SK-N-SH (cell line): Measurements from ENCODE around the gene ABHD13. TPM values are rescaled to one million over a fixed set of nuclear protein-coding genes. Genes with fewer than 3 reads are reported as not detected.

Experiments
- CTCF ChIA-PET: fragments of 300-600, 350-600 bp; formaldehyde crosslinking; extraction: SDS; loops from one replicate; lab custom pipeline; 2021; lab: Yijun Ruan, JAX
- POLR2A ChIA-PET: fragments of 350-600 bp; sonication (Branson Sonifier 250); formaldehyde crosslinking; extraction: SDS; loops from one replicate; lab custom pipeline; 2020; ENCODE audit warnings: antibody characterized with exemption, inconsistent platforms; lab: Yijun Ruan, JAX
- DNase-seq: peaks from one replicate; pipeline ENCODE4 v3.0.0; 2012
- H2AFZ ChIP-seq: fragments of 200-600 bp; sonication (generic); 2 replicates; pipeline ENCODE4 v1.8.1; 2016; ENCODE audit warnings: antibody characterized with exemption, mild to moderate bottlenecking, low read depth
- H3F3A ChIP-seq: fragments of 200-600 bp; sonication (generic); replicated peaks from 2 replicates; pipeline ENCODE3; 2016; ENCODE audit warnings: antibody characterized with exemption, mild to moderate bottlenecking; ENCODE audit not compliant: insufficient read depth
- H3K27ac ChIP-seq, 2 experiments: fragments of 200-500 bp in 1 of 2; fragments of 200-600 bp in 1 of 2; sonication (Bioruptor generic) in 1 of 2; sonication (generic), shearing (Covaris generic) in 1 of 2; 2 replicates each; pipeline versions ENCODE4 v1.5.1 to v1.6.1; 2014 to 2016; ENCODE audit warnings: low read depth in 2 of 2, inconsistent platforms in 1 of 2, low read length in 1 of 2, mild to moderate bottlenecking in 1 of 2, mixed read lengths in 1 of 2
- H3K27me3 ChIP-seq: fragments of 200-600 bp; sonication (generic), shearing (Covaris generic); 2 replicates; pipeline ENCODE4 v1.6.1; 2016; ENCODE audit warnings: mixed run types; ENCODE audit not compliant: insufficient read depth
- H3K36me3 ChIP-seq, 2 experiments: fragments of 200-500 bp in 1 of 2; fragments of 200-600 bp in 1 of 2; sonication (Bioruptor generic) in 1 of 2; sonication (generic) in 1 of 2; replicated peaks in 1 of 2; 2 replicates each; pipeline versions ENCODE3 to v1.5.1; 2014 to 2016; ENCODE audit warnings: low read length in 1 of 2, mild to moderate bottlenecking in 1 of 2; ENCODE audit not compliant: insufficient read depth in 2 of 2, control insufficient read depth in 1 of 2
- H3K4me1 ChIP-seq, 2 experiments: fragments of 200-500 bp in 1 of 2; fragments of 200-600 bp in 1 of 2; sonication (Bioruptor generic) in 1 of 2; sonication (generic), shearing (Covaris generic) in 1 of 2; 2 replicates each; pipeline versions ENCODE4 v1.5.1 to v1.6.1; 2014 to 2016; ENCODE audit warnings: low read depth in 1 of 2, low read length in 1 of 2, mixed run types in 1 of 2; ENCODE audit not compliant: insufficient read depth in 2 of 2, control insufficient read depth in 1 of 2
- H3K4me2 ChIP-seq: fragments of 200-600 bp; sonication (generic), shearing (Covaris generic); 2 replicates; pipeline ENCODE4 v1.6.1; 2017; ENCODE audit warnings: mixed run types
- H3K4me3 ChIP-seq, 2 experiments: fragments of 200-500 bp in 1 of 2; fragments of 200-600 bp in 1 of 2; sonication (Bioruptor generic) in 1 of 2; sonication (generic), shearing (Covaris generic) in 1 of 2; 2 replicates each; pipeline versions ENCODE4 v1.5.1 to v1.8.1; 2014 to 2016; ENCODE audit warnings: low read depth in 2 of 2, inconsistent platforms in 1 of 2, low read length in 1 of 2, mild to moderate bottlenecking in 1 of 2, mixed read lengths in 1 of 2, moderate library complexity in 1 of 2
- H3K79me2 ChIP-seq: fragments of 200-600 bp; sonication (generic); 2 replicates; pipeline ENCODE4 v1.8.1; 2017; ENCODE audit warnings: mild to moderate bottlenecking; ENCODE audit not compliant: insufficient read depth
- H3K9ac ChIP-seq: fragments of 200-600 bp; sonication (generic); 2 replicates; pipeline ENCODE4 v1.6.1; 2017; ENCODE audit warnings: mixed run types
- H3K9me2 ChIP-seq: fragments of 200-600 bp; sonication (generic); 2 replicates; pipeline ENCODE4 v1.6.1; 2017; ENCODE audit warnings: mixed run types
- H3K9me3 ChIP-seq: fragments of 200-600 bp; sonication (generic); 2 replicates; pipeline ENCODE4 v1.6.1; 2017; ENCODE audit warnings: mixed run types, mild to moderate bottlenecking, moderate library complexity
- H4K20me1 ChIP-seq: fragments of 200-600 bp; sonication (generic); 2 replicates; pipeline ENCODE4 v1.6.1; 2017; ENCODE audit warnings: mild to moderate bottlenecking, mixed run types; ENCODE audit not compliant: insufficient read depth
- EZH2phosphoT487 ChIP-seq: fragments of 200-600 bp; sonication (generic); IDR thresholded peaks from 2 replicates; pipeline ENCODE4 v1.6.1; 2017; ENCODE audit warnings: low read depth, mixed run types, mild to moderate bottlenecking, antibody characterized with exemption, moderate library complexity, borderline replicate concordance
- FOSL2 ChIP-seq: IDR thresholded peaks from 2 replicates; pipeline ENCODE4 v1.4.0; 2012; ENCODE audit warnings: low read depth, mild to moderate bottlenecking, moderate library complexity, borderline replicate concordance
- FOXM1 ChIP-seq: IDR thresholded peaks from 2 replicates; pipeline ENCODE4 v1.4.0; 2012; ENCODE audit warnings: low read depth, mild to moderate bottlenecking
- GABPA ChIP-seq: IDR thresholded peaks from 2 replicates; pipeline ENCODE4 v1.4.0; 2012; ENCODE audit warnings: low read depth, mild to moderate bottlenecking
- MEF2A ChIP-seq: IDR thresholded peaks from 2 replicates; pipeline ENCODE4 v1.4.0; 2012; ENCODE audit warnings: low read depth, borderline replicate concordance
- NRF1 ChIP-seq: IDR thresholded peaks from 2 replicates; pipeline ENCODE4 v1.6.1; 2012; ENCODE audit warnings: low read depth, mild to moderate bottlenecking, low read length
- POLR2AphosphoS5 ChIP-seq: IDR thresholded peaks from 2 replicates; pipeline ENCODE4 v1.6.1; 2012; ENCODE audit warnings: low read depth, low read length
- RCOR1 ChIP-seq: fragments of 150-350 bp; IDR thresholded peaks from 2 replicates; pipeline ENCODE4 v1.6.1; 2017; ENCODE audit warnings: antibody characterized with exemption, low read length
- RFX5 ChIP-seq: IDR thresholded peaks from 2 replicates; pipeline ENCODE4 v1.6.1; 2012; ENCODE audit warnings: mild to moderate bottlenecking, improper control_type of control experiment, low read length
- RXRA ChIP-seq: IDR thresholded peaks from 2 replicates; pipeline ENCODE4 v1.4.0; 2012; ENCODE audit warnings: low read depth, mild to moderate bottlenecking, borderline replicate concordance
- SIN3A ChIP-seq: IDR thresholded peaks from 2 replicates; pipeline ENCODE4 v1.6.1; 2012; ENCODE audit warnings: low read depth, mild to moderate bottlenecking, low read length, moderate library complexity, borderline replicate concordance
- SMC3 ChIP-seq: IDR thresholded peaks from 2 replicates; pipeline ENCODE4 v1.6.1; 2012; ENCODE audit warnings: low read depth, low read length, improper control_type of control experiment
- TAF1 ChIP-seq: IDR thresholded peaks from 2 replicates; pipeline ENCODE4 v1.6.1; 2012; ENCODE audit warnings: low read depth, mild to moderate bottlenecking, low read length, moderate library complexity, borderline replicate concordance
- TCF12 ChIP-seq: IDR thresholded peaks from 2 replicates; pipeline ENCODE4 v1.4.0; 2012
- TEAD4 ChIP-seq: IDR thresholded peaks from 2 replicates; pipeline ENCODE4 v1.4.0; 2012; ENCODE audit warnings: mild to moderate bottlenecking, borderline replicate concordance; ENCODE audit not compliant: insufficient read depth
- WGBS: methylation state at CpG from one replicate; pipeline ENCODE4 v1.1.6; 2017; ENCODE audit warnings: low lambda C conversion rate; 5-methylcytosine and 5-hydroxymethylcytosine counted together
- polyA plus RNA-seq, 3 experiments: library from polyadenylated mRNA; depleted of rRNA; stranded (reverse); fragments of >200 nt; gene quantifications; 2 replicates each; pipeline ENCODE4 v1.2.3, GENCODE V29; 2012
- TF ChIP-seq, protein P1 (sequence below): IDR thresholded peaks from 2 replicates; pipeline ENCODE4; 2012
- TF ChIP-seq, protein P2 (sequence below): fragments of 200-600 bp; sonication (generic); IDR thresholded peaks from 2 replicates; pipeline ENCODE4 v1.6.1; 2017; ENCODE audit warnings: antibody characterized with exemption, mild to moderate bottlenecking, moderate library complexity
- TF ChIP-seq, protein P3 (sequence below): IDR thresholded peaks from 2 replicates; pipeline ENCODE4 v1.4.0; 2012; ENCODE audit warnings: low read depth, borderline replicate concordance
- TF ChIP-seq, protein P4 (sequence below): IDR thresholded peaks from 2 replicates; pipeline ENCODE4 v1.4.0; 2012; ENCODE audit warnings: low read depth
- TF ChIP-seq, protein P5 (sequence below): fragments of 150-350 bp; IDR thresholded peaks from 2 replicates; pipeline ENCODE4 v1.6.1; 2017; ENCODE audit warnings: antibody characterized with exemption, low read length, low read depth, borderline replicate concordance

Gene ABHD13
- polyA plus RNA-seq, 1 of the 3 experiments (the other 2 are of a cell fraction) = 2.9 TPM

DNA sequence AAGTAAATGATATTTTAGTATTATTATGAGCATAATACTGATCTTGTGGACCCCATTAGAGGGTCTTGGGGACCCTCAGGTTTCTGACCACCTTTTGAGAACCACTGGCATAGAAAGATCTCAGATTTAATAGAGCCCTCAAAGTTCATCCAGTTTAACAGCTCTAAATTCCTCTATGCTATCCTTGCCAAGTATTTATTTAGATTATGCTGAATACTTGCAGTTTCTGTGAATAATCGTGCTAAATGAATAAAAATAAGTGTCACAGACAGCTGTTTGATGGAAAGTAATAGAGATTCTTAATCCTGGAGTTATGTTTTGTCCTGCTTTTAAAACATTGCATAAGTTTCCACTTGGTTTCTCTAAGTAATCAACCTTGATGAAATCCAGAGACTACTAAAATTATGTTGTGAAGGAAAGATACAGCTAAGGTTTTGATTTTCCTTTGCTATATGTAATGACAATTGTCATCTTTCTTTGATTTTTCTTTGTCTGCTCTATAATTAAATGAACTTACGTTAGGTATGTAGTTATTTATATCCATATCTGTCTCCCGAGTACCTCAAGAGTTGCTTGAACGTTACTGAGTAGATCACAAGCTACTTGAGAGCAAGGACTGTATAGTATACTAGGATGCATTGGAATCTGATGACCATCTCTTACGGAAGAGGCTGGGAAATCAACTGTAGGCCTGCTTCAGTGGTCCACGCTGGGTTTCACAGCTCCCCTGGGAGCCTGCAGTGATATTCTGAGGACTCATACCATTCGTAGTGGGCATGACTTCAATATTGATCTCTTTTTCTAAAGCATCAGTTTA lies 5.7 kb downstream of the ABHD13 start (continued):
- no peak for TF ChIP-seq SIN3A
- TF ChIP-seq SMC3 = no peak
- TF ChIP-seq RFX5 = no peak

DNA sequence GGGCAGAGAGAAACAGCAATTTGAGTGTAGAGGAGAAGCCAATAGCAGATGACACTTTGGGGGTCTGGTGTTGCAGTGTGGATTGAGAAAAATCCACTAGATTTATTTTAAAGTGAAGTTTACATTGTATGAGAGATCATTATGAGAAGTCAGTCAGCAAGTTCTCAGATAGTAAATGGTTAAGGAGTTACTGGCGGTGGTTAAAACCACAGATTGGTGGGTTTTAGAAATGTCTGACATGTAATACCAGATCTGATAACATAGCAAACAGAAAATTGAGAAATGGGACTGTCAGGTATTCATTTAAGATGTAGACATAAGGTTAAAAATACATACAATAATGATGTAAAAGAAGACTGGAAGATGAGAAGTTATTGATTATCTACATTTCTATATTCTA lies 7.2 kb downstream of the ABHD13 start:
- no peak overlapping the region for H3K9ac ChIP-seq
- peaks cover 6 to 13% of the 10 kb centered on the region in 2 experiments for H3K36me3 ChIP-seq
- H3K9me2 ChIP-seq = no peaks in the 10 kb centered on the region
- ChIA-PET POLR2A (interaction anchor here (1.0 kb wide), 1 partner anchor 10 kb away, joined by 4 read pairs; the partner anchor contains the start of gene LIG4), CTCF (interaction anchor here (0.8 to 1.2 kb wide), 2 partner anchors 10 to 670 kb away, joined by 3 to 7 read pairs; partner anchors contain the start of gene LIG4)
- peaks cover 80% of the 10 kb centered on the region for H3K79me2 ChIP-seq
- H2AFZ ChIP-seq = no peak overlapping the region
- TF ChIP-seq MEF2A (no peak), FOSL2 (no peak), RXRA (no peak), POLR2AphosphoS5 (no peak), SMC3 (no peak), TEAD4 (no peak), TCF12 (no peak), RCOR1 (no peak), NRF1 (no peak), FOXM1 (no peak), RFX5 (no peak), GABPA (no peak), TAF1 (no peak), EZH2phosphoT487 (no peak)
- TF ChIP-seq, protein P1, sequence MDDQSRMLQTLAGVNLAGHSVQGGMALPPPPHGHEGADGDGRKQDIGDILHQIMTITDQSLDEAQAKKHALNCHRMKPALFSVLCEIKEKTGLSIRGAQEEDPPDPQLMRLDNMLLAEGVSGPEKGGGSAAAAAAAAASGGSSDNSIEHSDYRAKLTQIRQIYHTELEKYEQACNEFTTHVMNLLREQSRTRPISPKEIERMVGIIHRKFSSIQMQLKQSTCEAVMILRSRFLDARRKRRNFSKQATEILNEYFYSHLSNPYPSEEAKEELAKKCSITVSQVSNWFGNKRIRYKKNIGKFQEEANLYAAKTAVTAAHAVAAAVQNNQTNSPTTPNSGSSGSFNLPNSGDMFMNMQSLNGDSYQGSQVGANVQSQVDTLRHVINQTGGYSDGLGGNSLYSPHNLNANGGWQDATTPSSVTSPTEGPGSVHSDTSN = no peak
- TF ChIP-seq, protein P2, sequence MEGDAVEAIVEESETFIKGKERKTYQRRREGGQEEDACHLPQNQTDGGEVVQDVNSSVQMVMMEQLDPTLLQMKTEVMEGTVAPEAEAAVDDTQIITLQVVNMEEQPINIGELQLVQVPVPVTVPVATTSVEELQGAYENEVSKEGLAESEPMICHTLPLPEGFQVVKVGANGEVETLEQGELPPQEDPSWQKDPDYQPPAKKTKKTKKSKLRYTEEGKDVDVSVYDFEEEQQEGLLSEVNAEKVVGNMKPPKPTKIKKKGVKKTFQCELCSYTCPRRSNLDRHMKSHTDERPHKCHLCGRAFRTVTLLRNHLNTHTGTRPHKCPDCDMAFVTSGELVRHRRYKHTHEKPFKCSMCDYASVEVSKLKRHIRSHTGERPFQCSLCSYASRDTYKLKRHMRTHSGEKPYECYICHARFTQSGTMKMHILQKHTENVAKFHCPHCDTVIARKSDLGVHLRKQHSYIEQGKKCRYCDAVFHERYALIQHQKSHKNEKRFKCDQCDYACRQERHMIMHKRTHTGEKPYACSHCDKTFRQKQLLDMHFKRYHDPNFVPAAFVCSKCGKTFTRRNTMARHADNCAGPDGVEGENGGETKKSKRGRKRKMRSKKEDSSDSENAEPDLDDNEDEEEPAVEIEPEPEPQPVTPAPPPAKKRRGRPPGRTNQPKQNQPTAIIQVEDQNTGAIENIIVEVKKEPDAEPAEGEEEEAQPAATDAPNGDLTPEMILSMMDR = no peak
- TF ChIP-seq, protein P3, sequence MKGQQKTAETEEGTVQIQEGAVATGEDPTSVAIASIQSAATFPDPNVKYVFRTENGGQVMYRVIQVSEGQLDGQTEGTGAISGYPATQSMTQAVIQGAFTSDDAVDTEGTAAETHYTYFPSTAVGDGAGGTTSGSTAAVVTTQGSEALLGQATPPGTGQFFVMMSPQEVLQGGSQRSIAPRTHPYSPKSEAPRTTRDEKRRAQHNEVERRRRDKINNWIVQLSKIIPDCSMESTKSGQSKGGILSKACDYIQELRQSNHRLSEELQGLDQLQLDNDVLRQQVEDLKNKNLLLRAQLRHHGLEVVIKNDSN = no peak
- TF ChIP-seq, protein P4, sequence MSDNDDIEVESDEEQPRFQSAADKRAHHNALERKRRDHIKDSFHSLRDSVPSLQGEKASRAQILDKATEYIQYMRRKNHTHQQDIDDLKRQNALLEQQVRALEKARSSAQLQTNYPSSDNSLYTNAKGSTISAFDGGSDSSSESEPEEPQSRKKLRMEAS = no peak
- TF ChIP-seq, protein P5, sequence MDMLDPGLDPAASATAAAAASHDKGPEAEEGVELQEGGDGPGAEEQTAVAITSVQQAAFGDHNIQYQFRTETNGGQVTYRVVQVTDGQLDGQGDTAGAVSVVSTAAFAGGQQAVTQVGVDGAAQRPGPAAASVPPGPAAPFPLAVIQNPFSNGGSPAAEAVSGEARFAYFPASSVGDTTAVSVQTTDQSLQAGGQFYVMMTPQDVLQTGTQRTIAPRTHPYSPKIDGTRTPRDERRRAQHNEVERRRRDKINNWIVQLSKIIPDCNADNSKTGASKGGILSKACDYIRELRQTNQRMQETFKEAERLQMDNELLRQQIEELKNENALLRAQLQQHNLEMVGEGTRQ = no peak
- H3K4me1 ChIP-seq = peaks cover 15 to 18% of the 10 kb centered on the region in 2 experiments; a peak in 3 of 4 replicates
- 87% methylated on average over 1 of the region's 1 CpG for WGBS
- H4K20me1 ChIP-seq = peaks cover 39% of the 10 kb centered on the region
- no peak overlapping the region for H3K4me3 ChIP-seq
- DNase-seq = no peak
- H3K4me2 ChIP-seq = no peak overlapping the region
- H3K27me3 ChIP-seq = no peaks in the 10 kb centered on the region
- H3F3A ChIP-seq = no peaks in the 10 kb centered on the region
- H3K27ac ChIP-seq = peak overlapping the region in 1 of 2 experiments; percentile 89; a peak in 2 of 4 replicates
- H3K9me3 ChIP-seq = no peaks in the 10 kb centered on the region
